CD4-positive, alpha-beta T cell (primary cell): ENCODE measurements around the gene MAGI1. TPM values are rescaled to one million over a fixed set of nuclear protein-coding genes. Genes with fewer than 3 reads are reported as not detected.

Experiments
- ATAC-seq: fragments of 200-7000 bp; cut with Tn5 transposase; one replicate; pipeline ENCODE4 v1.10.0; 2022; ENCODE audit warnings: mild to moderate bottlenecking; ENCODE audit not compliant: poor library complexity
- CTCF ChIA-PET: fragments of 350-600 bp; sonication (Branson Sonifier 250); formaldehyde crosslinking; loops from one replicate; lab custom pipeline; 2021; ENCODE audit warnings: antibody characterized with exemption, inconsistent platforms; lab: Charles Lee
- POLR2A ChIA-PET: fragments of 350-600 bp; sonication (Branson Sonifier 250); formaldehyde crosslinking; loops from one replicate; lab custom pipeline; 2021; ENCODE audit warnings: antibody characterized with exemption, inconsistent platforms; lab: Charles Lee
- DNase-seq, 14 experiments: peaks; one replicate each; pipeline ENCODE4 v3.0.0-alpha.2; 2013 to 2020; ENCODE audit warnings: mixed read lengths in 2 of 14
- H3K27ac ChIP-seq, 2 donors: one replicate each; pipeline versions ENCODE4 v1.5.1 to v1.7.0; 2013; ENCODE audit warnings: low read length in 2 of 2, low read depth in 1 of 2, mild to moderate bottlenecking in 1 of 2
- H3K27me3 ChIP-seq, 2 experiments: 1 replicate in 1 of 2; 2 replicates in 1 of 2; pipeline versions ENCODE4 v1.6.1 to v1.7.0; 2013; ENCODE audit warnings: low read length in 2 of 2, control low read depth in 1 of 2, mild to moderate bottlenecking in 1 of 2, moderate library complexity in 1 of 2; ENCODE audit not compliant: insufficient read depth in 2 of 2, control insufficient read depth in 1 of 2
- H3K36me3 ChIP-seq: one replicate; pipeline ENCODE4 v1.6.1; 2013; ENCODE audit warnings: low read length, control low read depth; ENCODE audit not compliant: insufficient read depth
- H3K4me1 ChIP-seq: one replicate; pipeline ENCODE4 v1.6.1; 2013; ENCODE audit warnings: low read length, control low read depth; ENCODE audit not compliant: insufficient read depth
- H3K4me3 ChIP-seq: one replicate; pipeline ENCODE4 v1.5.1; 2013; ENCODE audit warnings: mild to moderate bottlenecking, low read length, moderate library complexity
- H3K9me3 ChIP-seq, 2 experiments: 1 replicate in 1 of 2; 2 replicates in 1 of 2; pipeline versions ENCODE4 v1.6.1 to v1.7.0; 2013; ENCODE audit warnings: low read length in 2 of 2, mild to moderate bottlenecking in 2 of 2, control low read depth in 1 of 2, moderate library complexity in 1 of 2; ENCODE audit not compliant: control insufficient read depth in 1 of 2, insufficient read depth in 1 of 2
- H3K27ac Mint-ChIP-seq: one replicate; pipeline ENCODE4 v1.8.0; 2020; ENCODE audit warnings: mixed read lengths
- H3K27me3 Mint-ChIP-seq: one replicate; pipeline ENCODE4 v1.8.0; 2021; ENCODE audit warnings: mixed read lengths
- H3K36me3 Mint-ChIP-seq: one replicate; pipeline ENCODE4 v1.8.0; 2021; ENCODE audit warnings: low read depth, mixed read lengths
- H3K4me1 Mint-ChIP-seq: one replicate; pipeline ENCODE4 v1.8.0; 2021; ENCODE audit warnings: low read depth, mixed read lengths
- H3K4me3 Mint-ChIP-seq: one replicate; pipeline ENCODE4 v1.8.0; 2020; ENCODE audit warnings: mild to moderate bottlenecking, mixed read lengths
- H3K9me3 Mint-ChIP-seq: one replicate; pipeline ENCODE4 v1.8.0; 2020; ENCODE audit warnings: mixed read lengths
- CTCF ChIP-seq: fragments of 200-600 bp; IDR thresholded peaks from one replicate; pipeline ENCODE4 v1.8.0; 2022; ENCODE audit warnings: antibody characterized with exemption, mild to moderate bottlenecking
- intact Hi-C, 2 experiments: fragments of 100-400 bp; cut with DNase I in 1 of 2; cut with micrococcal nuclease in 1 of 2; formaldehyde crosslinking; loops; one replicate each; pipeline versions ENCODE4 v1.15.1 to v1.9.0; 2023 to 2025; cut with DNase I, micrococcal nuclease
- total RNA-seq, 174 experiments: library from RNA in 2 of 174; stranded (reverse) in 2 of 174; gene quantifications; one replicate each; pipeline ENCODE4 v1.2.3 and lab custom pipeline; 2021 to 2026

MAGI1 gene
- total RNA-seq, 2 experiments from 2014 or later, result not detected

- DNase-seq (no peak), ATAC-seq (no peak)
- Histone ChIP-seq H3K9me3 (no peaks in the 10 kb centered on the region), H3K27ac (no peak overlapping the region), H3K36me3 (no peaks in the 10 kb centered on the region), H3K4me1 (no peaks in the 10 kb centered on the region), H3K27me3 (no peaks in the 10 kb centered on the region), H3K4me3 (no peak overlapping the region)
- ChIA-PET CTCF (no interaction called here), POLR2A (no interaction called here)
- H3K27ac Mint-ChIP-seq, result no peak overlapping the region
- H3K4me1 Mint-ChIP-seq, result no peaks in the 10 kb centered on the region
- peaks cover 4% of the 10 kb centered on the region for H3K27me3 Mint-ChIP-seq
- intact Hi-C loops, result no loop called here
- no peaks in the 10 kb centered on the region for H3K36me3 Mint-ChIP-seq
- H3K9me3 Mint-ChIP-seq, result no peaks in the 10 kb centered on the region
- no peak overlapping the region for H3K4me3 Mint-ChIP-seq
- TF ChIP-seq CTCF, result no peak
Measured at GRCh38 chr3:65979162-65979561, 59.6 kb downstream of the MAGI1 start.

GRCh38 chr3:65978116-65978515, 60.6 kb downstream of the MAGI1 start:
- no peak for DNase-seq
- TF ChIP-seq CTCF, result no peak
- ChIA-PET POLR2A (no interaction called here), CTCF (no interaction called here)
- H3K36me3 ChIP-seq, result no peaks in the 10 kb centered on the region
- H3K4me1 ChIP-seq, result no peaks in the 10 kb centered on the region
- no peaks in the 10 kb centered on the region for H3K27me3 ChIP-seq
- Mint-ChIP-seq H3K27me3 (peaks cover 4% of the 10 kb centered on the region), H3K4me3 (no peak overlapping the region), H3K9me3 (no peaks in the 10 kb centered on the region), H3K4me1 (no peaks in the 10 kb centered on the region), H3K27ac (no peak overlapping the region), H3K36me3 (no peaks in the 10 kb centered on the region)
- no peak for ATAC-seq
- no peak overlapping the region for H3K4me3 ChIP-seq
- H3K27ac ChIP-seq, result no peak overlapping the region
- H3K9me3 ChIP-seq, result no peaks in the 10 kb centered on the region
- intact Hi-C loops, result no loop called here

- no peak overlapping the region for H3K27ac Mint-ChIP-seq
- CTCF ChIA-PET, result no interaction called here
- intact Hi-C loops, result no loop called here
- POLR2A ChIA-PET, result no interaction called here
- H3K27me3 Mint-ChIP-seq, result peaks cover 4% of the 10 kb centered on the region
- no peaks in the 10 kb centered on the region for H3K9me3 Mint-ChIP-seq
- Histone ChIP-seq H3K27me3 (no peaks in the 10 kb centered on the region), H3K36me3 (no peaks in the 10 kb centered on the region), H3K9me3 (no peaks in the 10 kb centered on the region), H3K4me3 (no peak overlapping the region), H3K27ac (no peak overlapping the region), H3K4me1 (no peaks in the 10 kb centered on the region)
- H3K36me3 Mint-ChIP-seq, result no peaks in the 10 kb centered on the region
- no peak overlapping the region for H3K4me3 Mint-ChIP-seq
- ATAC-seq, result no peak
- DNase-seq, result no peak
- H3K4me1 Mint-ChIP-seq, result no peaks in the 10 kb centered on the region
- TF ChIP-seq CTCF, result no peak
Measured at GRCh38 chr3:65975032-65975431, 63.7 kb downstream of the MAGI1 start.
